HG03095 (cell line): Measurements from ENCODE around the gene PLEKHF1.
"Not testable (repeated sequence)": the region's sequence is repeated elsewhere in the genome, so short reads cannot be mapped to it uniquely, and the experiment has no call there.

Source experiments
- ATAC-seq: cut with Tn5 transposase; IDR thresholded peaks from one replicate; pipeline ENCODE4 v1.9.1; 2021; ENCODE audit warnings: moderate library complexity; ENCODE audit not compliant: unreplicated experiment

The PLEKHF1 gene

DNA sequence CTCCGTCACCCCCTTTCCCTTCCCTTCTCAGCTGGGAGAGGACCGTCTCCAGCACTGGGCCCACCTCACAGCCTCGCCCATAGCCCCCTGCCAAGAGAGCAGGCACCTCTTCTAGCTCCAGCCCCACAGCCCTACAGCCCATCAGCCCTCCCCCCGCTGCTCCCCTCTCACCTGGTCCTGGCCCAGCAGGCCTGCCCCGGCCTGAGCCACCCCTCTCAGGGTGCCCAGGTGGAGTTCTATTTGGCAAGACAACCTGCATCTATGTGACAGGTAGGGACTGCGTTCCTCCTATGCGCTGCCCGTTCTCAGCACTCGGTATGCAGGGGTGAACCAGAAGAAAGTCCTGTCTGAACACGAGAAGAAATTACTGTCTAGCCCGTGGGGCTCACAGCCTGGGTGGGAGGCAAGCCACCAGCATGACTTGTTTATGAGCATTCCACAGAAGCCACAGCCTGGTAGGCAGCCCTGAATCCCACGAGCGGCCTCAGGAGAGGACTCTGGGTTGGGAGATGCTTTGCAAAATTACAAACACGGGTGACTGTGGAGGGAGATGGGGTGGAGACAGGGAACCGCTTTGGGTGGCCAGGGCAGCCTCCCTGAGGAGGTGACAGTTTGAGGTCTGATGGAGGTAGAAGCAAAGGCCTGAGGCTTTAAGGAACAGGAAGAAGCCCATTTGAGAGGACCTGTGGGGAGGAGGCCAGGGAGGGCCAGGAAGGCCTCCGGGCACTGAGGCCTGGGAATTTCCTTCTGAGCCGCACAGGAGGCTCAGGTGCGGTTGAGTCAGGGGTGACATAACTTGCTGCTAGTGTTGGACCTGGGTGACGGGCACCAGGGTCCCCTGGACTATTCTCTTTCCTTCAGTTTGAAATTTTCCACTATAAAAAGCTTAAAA, 1.2 kb upstream of the PLEKHF1 start:
- ATAC-seq: no peak

DNA sequence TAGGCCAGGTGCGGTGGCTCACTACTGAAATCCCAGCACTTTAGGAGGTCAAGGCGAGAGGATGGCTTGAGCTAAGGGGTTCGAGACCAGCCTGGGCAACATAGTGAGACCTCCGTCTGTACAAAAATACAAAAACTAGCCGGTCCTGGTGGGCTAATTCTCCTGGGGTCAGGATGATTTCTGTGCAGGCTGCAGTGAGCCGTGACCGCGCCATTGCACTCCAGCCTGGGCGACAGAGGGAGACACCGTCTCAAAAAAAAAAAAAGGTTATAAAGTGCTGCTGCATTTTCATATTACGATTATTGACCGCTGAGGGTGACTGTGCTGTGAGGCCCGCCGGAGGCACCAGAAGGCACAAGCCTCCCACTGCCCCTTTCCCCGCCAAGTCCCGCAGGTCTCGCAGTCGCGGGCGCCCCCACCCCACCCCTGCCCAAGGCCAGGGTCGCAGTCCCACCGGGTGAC, 477 bp upstream of the PLEKHF1 start:
- ATAC-seq: no peak

DNA sequence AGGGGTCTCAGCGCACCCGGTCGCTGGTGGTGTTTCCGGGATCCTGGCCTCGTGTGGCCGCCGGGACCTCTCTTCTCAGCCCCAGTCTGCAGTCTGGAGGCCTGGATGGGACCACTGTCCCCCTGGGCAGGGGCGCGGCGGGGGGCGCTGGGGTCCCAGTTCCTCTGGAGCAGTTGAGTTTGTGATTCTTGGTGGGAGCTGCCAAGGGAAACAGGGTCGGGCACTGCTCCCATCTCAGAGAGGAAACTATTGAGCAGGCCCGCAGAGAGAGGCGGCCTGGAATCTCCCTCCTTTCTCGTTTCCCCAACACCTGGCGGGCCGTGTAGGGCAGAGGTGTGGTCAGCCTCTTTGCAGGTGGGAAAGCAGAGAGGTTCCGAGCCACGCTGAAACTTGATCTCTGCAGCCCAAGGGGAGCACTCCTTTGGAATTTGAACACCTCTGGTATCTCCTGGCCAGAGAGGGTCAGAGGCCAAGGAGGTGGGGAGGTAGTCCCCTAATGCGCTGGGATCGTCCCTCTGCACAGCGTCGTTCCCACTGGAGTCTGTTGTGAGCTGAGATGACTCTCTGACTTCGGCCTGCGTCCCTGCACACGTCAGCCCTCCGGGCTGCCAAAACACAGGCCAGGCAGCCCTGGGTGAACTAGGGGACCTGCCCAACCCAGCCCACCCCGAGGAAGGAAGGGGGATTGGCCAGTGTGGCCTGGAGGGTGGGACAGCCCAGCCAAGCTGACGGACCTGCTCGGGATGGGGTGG, 741 bp downstream of the PLEKHF1 start:
- no peak for ATAC-seq

DNA sequence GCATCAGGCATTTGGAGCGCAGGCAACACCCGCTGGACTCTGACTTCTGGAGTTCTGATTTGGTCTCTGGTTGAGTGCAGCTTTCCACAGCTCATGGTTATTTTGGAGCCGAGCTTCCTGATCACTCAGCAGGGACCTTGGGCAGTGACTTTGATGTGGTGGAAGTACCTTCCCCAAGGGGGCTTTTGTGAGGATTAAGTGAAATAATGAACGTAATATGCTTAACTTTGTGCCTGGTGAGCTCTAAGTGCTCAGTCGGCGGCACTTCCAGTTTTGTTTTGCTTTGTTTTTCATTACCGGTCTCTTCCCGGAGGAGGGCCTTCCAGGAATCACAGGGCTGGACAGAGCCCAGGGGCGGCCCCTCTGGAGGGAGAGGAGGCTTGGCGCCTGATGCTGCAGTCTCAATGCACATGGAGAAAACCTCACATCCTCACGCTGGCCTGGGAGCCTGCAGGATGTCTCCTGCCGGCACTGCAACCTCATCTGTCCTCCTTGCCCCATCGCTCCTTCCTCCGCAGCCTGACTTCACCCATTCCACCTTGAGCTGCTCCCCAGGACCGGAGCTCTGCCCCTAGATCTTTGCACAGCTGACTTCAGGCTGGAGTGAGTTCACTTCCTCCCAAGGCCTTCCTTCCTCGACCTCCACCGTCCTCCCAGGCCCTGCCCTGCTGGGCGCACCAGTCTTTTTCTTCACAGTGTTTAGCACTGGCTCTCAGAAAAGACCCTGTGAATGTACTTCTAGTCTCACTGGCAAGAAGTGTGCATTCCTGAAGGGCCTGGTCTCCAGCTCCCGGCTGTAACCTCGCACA, 1.5 kb downstream of the PLEKHF1 start:
- no peak for ATAC-seq

GRCh38 chr19:29667387-29667783, 2.1 kb downstream of the PLEKHF1 start:
- no peak for ATAC-seq

DNA sequence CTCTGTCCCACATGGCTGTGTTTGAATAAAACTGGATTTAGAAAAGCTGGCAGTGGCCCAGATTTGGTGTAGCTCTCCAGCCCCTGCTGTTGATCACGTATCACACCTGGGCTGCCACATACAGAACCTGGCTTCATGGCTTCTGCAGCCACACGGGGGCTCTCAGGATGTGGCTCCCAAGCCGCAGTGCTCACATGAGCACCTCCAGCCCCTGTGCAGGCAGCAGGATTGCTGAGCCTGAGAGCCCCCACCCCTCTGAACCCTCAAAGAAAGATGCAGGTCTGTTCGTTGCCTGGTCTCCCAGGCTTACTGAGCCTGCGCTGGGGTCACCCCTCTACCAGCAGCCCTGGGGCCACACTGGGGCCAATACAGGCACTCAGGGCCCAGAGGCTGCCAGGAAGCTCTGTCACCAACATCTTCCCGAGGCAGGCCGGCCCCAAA, 2.7 kb downstream of the PLEKHF1 start:
- ATAC-seq: no peak

DNA sequence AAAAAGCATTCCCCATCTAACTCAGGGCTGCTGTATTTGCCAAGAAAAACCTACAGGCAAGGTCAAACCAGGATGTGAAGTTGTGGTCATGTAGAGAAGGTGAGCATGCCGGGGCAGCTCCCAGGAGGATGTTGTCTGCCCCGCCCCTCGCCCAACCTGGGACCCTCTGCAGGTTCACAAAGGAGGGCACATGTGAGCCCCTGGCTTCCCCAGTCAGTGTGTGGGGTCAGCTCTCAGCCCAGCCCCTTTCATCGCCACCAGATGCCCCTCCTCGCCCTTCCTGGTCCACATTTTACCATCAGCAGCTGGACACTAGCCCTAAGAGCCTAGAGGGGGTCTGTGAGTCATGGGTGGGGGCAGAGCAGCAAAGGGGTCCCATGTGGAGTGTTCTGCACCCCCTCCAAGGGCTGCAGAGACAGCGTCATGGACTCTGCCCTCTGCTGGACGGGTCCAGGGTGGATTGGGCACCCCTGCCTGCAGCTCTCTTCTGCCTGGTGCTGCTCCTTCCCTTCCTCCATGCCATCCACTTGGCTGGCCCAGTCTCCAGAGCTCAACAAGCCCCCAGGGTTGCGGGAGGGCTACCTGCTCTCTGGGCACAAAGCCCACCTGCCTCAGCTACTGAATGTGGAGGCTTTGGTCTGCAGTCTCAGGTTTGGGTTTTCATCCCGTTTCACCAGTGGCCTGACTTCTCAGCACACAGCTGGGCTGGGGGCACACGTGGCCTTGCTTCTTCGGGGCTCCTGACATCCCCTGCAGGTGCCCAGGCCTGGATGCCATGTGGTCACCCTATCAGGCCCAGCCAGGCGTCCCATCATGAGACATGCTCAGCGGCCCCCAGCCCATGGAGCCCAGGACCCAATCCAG, 3.7 kb downstream of the PLEKHF1 start:
- ATAC-seq: no peak

DNA sequence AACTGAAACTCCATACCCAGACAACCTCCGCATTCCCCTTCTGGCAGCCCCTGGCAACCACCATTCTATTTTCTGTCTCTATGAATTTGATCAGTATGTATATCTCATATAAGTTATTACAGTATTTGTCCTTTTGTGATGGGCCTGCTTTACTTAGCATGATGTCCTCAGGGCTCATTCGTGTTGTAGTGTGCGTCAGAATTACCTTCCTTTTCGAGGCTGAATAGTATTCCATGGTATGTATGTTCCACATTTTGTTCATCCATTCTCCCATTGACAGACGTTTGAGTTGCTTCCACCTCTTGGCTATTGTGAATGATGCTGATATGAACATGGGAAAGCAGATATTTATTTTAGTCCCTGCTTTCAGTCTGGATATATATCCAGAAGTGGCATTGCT, 5.0 kb downstream of the PLEKHF1 start:
- no peak for ATAC-seq

DNA sequence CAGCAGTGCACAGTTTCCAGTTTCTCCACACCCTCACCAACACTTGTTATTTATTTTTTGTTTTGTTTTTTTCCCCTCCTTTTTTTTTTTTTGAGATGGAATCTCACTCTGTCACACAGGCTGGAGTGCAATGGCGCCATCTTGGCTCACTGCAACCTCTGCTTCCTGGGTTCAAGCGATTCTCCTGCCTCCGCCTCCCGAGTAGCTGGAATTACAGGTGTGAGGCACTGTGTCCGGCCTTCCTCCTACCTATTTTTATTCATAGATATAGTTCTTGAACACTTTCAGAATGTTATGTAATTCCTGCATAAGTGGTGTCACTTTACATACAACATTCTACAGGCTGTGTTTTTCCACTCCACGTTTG, 5.7 kb downstream of the PLEKHF1 start:
- ATAC-seq: not testable (repeated sequence)

- peak; percentile 54 for ATAC-seq
Measured at GRCh38 chr19:29671393-29672160, 6.3 kb downstream of the PLEKHF1 start.

GRCh38 chr19:29672319-29672932, 7.2 kb downstream of the PLEKHF1 start:
- no peak for ATAC-seq

GRCh38 chr19:29672933-29673336, 7.7 kb downstream of the PLEKHF1 start:
- peak; percentile 44 for ATAC-seq

DNA sequence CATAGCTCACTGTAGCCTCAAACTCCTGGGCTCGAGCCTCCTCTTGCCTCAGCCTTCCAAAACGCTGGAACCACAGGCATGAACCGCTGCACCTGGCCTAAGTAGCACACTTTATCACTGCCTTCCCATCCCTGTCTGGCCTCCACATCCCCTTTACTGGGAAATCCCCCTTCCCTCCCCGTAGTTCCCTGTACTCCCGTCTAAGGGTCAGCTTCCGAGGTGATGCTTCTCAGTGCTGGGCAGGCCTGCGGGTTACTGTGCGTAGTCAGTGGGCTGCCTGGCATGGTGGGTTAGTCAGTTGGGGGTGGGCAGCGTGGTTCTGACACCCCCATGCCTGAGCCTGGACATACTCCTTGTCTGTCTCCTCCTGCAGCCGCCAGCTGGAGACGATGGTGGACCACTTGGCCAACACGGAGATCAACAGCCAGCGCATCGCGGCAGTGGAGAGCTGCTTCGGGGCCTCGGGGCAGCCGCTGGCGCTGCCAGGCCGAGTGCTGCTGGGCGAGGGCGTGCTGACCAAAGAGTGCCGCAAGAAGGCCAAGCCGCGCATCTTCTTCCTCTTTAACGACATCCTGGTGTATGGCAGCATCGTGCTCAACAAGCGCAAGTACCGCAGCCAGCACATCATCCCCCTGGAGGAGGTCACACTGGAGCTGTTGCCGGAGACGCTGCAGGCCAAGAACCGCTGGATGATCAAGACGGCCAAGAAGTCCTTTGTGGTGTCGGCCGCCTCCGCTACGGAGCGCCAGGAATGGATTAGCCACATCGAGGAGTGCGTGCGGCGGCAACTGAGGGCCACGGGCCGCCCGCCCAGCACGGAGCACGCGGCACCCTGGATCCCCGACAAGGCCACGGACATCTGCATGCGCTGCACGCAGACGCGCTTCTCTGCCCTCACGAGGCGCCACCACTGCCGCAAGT, 8.4 kb downstream of the PLEKHF1 start:
- no peak for ATAC-seq

GRCh38 chr19:29674374-29675119, 9.3 kb downstream of the PLEKHF1 start:
- no peak for ATAC-seq

GRCh38 chr19:29675120-29675649, 9.9 kb downstream of the PLEKHF1 start:
- ATAC-seq: no peak

- ATAC-seq: no peak
Measured at GRCh38 chr19:29675650-29676186, 10.5 kb downstream of the PLEKHF1 start.

GRCh38 chr19:29676586-29676985, 11.3 kb downstream of the PLEKHF1 start:
- no peak for ATAC-seq
